H9 (cell line): ENCODE data around the gene IFT25. TPM values are rescaled to one million over a fixed set of nuclear protein-coding genes. Genes with fewer than 3 reads are reported as not detected.
A peak's percentile ranks its signal among the peaks of the same experiment; 100 is the strongest.

Experiments
- DNase-seq: peaks from one replicate; pipeline ENCODE4 v3.0.0-alpha.2; 2017
- H2AFZ ChIP-seq: one replicate; pipeline ENCODE4 v1.6.1; 2013; ENCODE audit warnings: mild to moderate bottlenecking, low read length, control low read depth, moderate library complexity
- H2AK5ac ChIP-seq: 2 replicates; pipeline ENCODE4 v1.6.1; 2013; ENCODE audit warnings: low read length, control low read depth, mixed read lengths; ENCODE audit not compliant: insufficient read length
- H2BK120ac ChIP-seq: one replicate; pipeline ENCODE4 v1.6.1; 2013; ENCODE audit warnings: low read depth, mild to moderate bottlenecking, low read length, control low read depth, inconsistent platforms; ENCODE audit not compliant: poor library complexity, severe bottlenecking
- H2BK12ac ChIP-seq: 2 replicates; pipeline ENCODE4 v1.6.1; 2013; ENCODE audit warnings: low read length, control low read depth, mixed read lengths, low read depth; ENCODE audit not compliant: insufficient read length
- H2BK15ac ChIP-seq: 2 replicates; pipeline ENCODE4 v1.6.1; 2013; ENCODE audit warnings: low read depth, low read length, control low read depth
- H2BK20ac ChIP-seq: one replicate; pipeline ENCODE4 v1.6.1; 2013; ENCODE audit warnings: low read depth, mild to moderate bottlenecking, low read length, control low read depth, inconsistent platforms; ENCODE audit not compliant: poor library complexity, severe bottlenecking
- H2BK5ac ChIP-seq: 2 replicates; pipeline ENCODE4 v1.6.1; 2013; ENCODE audit warnings: low read length, control low read depth, mixed read lengths; ENCODE audit not compliant: insufficient read length
- H3K14ac ChIP-seq: 2 replicates; pipeline ENCODE4 v1.6.1; 2013; ENCODE audit warnings: low read length, control low read depth; ENCODE audit not compliant: insufficient read depth
- H3K18ac ChIP-seq: 2 replicates; pipeline ENCODE4 v1.6.1; 2013; ENCODE audit warnings: low read depth, mild to moderate bottlenecking, mixed read lengths, low read length, control low read depth; ENCODE audit not compliant: insufficient read length
- H3K23ac ChIP-seq: 2 replicates; pipeline ENCODE4 v1.6.1; 2013; ENCODE audit warnings: low read length, control low read depth, mixed read lengths, low read depth; ENCODE audit not compliant: insufficient read length
- H3K23me2 ChIP-seq: 2 replicates; pipeline ENCODE4 v1.6.1; 2013; ENCODE audit warnings: low read depth, mild to moderate bottlenecking, mixed read lengths, low read length, control low read depth; ENCODE audit not compliant: insufficient read length, poor library complexity, severe bottlenecking
- H3K27ac ChIP-seq: 2 replicates; pipeline ENCODE4 v1.5.1; 2013; ENCODE audit warnings: low read length, control low read depth, mixed read lengths, low read depth; ENCODE audit not compliant: insufficient read length
- H3K27me3 ChIP-seq: 2 replicates; pipeline ENCODE4 v1.6.1; 2013; ENCODE audit warnings: low read length, control low read depth, inconsistent platforms; ENCODE audit not compliant: insufficient read depth
- H3K4ac ChIP-seq: 2 replicates; pipeline ENCODE4 v1.6.1; 2013; ENCODE audit warnings: low read depth, mild to moderate bottlenecking, control low read depth, inconsistent platforms, low read length, moderate library complexity
- H3K4me1 ChIP-seq: 2 replicates; pipeline ENCODE4 v1.6.1; 2013; ENCODE audit warnings: low read length, control low read depth, inconsistent platforms; ENCODE audit not compliant: insufficient read depth
- H3K4me2 ChIP-seq: 2 replicates; pipeline ENCODE4 v1.6.1; 2013; ENCODE audit warnings: low read length, control low read depth, mixed read lengths; ENCODE audit not compliant: insufficient read length, insufficient read depth
- H3K56ac ChIP-seq: 2 replicates; pipeline ENCODE4 v1.6.1; 2013; ENCODE audit warnings: low read depth, mild to moderate bottlenecking, mixed read lengths, low read length, control low read depth; ENCODE audit not compliant: insufficient read length
- H3K79me1 ChIP-seq: 2 replicates; pipeline ENCODE4 v1.6.1; 2013; ENCODE audit warnings: low read depth, mild to moderate bottlenecking, moderate library complexity, low read length, control low read depth, inconsistent platforms; ENCODE audit not compliant: insufficient read depth, poor library complexity, severe bottlenecking
- H3K79me2 ChIP-seq: 2 replicates; pipeline ENCODE4 v1.6.1; 2013; ENCODE audit warnings: low read length, control low read depth, inconsistent platforms; ENCODE audit not compliant: insufficient read depth
- H3K9ac ChIP-seq: 2 replicates; pipeline ENCODE4 v1.6.1; 2013; ENCODE audit warnings: low read length, control low read depth, mixed read lengths; ENCODE audit not compliant: insufficient read length; ENCODE audit errors: extremely low read depth
- H3K9me3 ChIP-seq: one replicate; pipeline ENCODE4 v1.6.1; 2013; ENCODE audit warnings: low read depth, low read length, inconsistent platforms; ENCODE audit not compliant: control insufficient read depth
- H3T11ph ChIP-seq: one replicate; pipeline ENCODE4 v1.6.1; 2013; ENCODE audit warnings: mild to moderate bottlenecking, low read length, control low read depth, inconsistent platforms
- H4K20me1 ChIP-seq: one replicate; pipeline ENCODE4 v1.6.1; 2013; ENCODE audit not compliant: control insufficient read depth, insufficient read length, insufficient read depth
- H4K5ac ChIP-seq: 2 replicates; pipeline ENCODE4 v1.6.1; 2013; ENCODE audit warnings: low read depth, mild to moderate bottlenecking, mixed read lengths, low read length, control low read depth; ENCODE audit not compliant: insufficient read length
- H4K8ac ChIP-seq: replicated peaks from 2 replicates; pipeline ENCODE4 v1.6.1; 2013; ENCODE audit warnings: low read length, control low read depth, mixed read lengths, low read depth; ENCODE audit not compliant: insufficient read length
- H4K91ac ChIP-seq: 2 replicates; pipeline ENCODE4 v1.6.1; 2013; ENCODE audit warnings: low read depth, mild to moderate bottlenecking, moderate library complexity, mixed read lengths, low read length, control low read depth; ENCODE audit not compliant: insufficient read length
- H3K27ac Mint-ChIP-seq, 3 experiments: 2 replicates in 2 of 3; 3 replicates in 1 of 3; pipeline ENCODE4 v1.8.0; 2020 to 2021; ENCODE audit warnings: mixed read lengths in 3 of 3, mild to moderate bottlenecking in 1 of 3, moderate library complexity in 1 of 3
- H3K27me3 Mint-ChIP-seq: 2 replicates; pipeline ENCODE4 v1.8.0; 2021; ENCODE audit warnings: low read depth, mild to moderate bottlenecking, moderate library complexity, mixed read lengths
- H3K36me3 Mint-ChIP-seq, 3 experiments: 2 replicates in 2 of 3; 3 replicates in 1 of 3; pipeline ENCODE4 v1.8.0; 2020 to 2021; ENCODE audit warnings: low read depth in 3 of 3, mixed read lengths in 3 of 3; ENCODE audit not compliant: insufficient read depth in 1 of 3
- H3K4me1 Mint-ChIP-seq, 2 experiments: 2 replicates each; pipeline ENCODE4 v1.8.0; 2020; ENCODE audit warnings: mixed read lengths in 2 of 2
- H3K4me3 Mint-ChIP-seq, 2 experiments: 2 replicates in 1 of 2; 3 replicates in 1 of 2; pipeline ENCODE4 v1.8.0; 2020 to 2021; ENCODE audit warnings: mild to moderate bottlenecking in 2 of 2, mixed read lengths in 2 of 2, moderate library complexity in 1 of 2
- H3K9me3 Mint-ChIP-seq, 2 experiments: 2 replicates in 1 of 2; 3 replicates in 1 of 2; pipeline ENCODE4 v1.8.0; 2020; ENCODE audit warnings: mild to moderate bottlenecking in 2 of 2, mixed read lengths in 2 of 2, moderate library complexity in 1 of 2
- CTCF ChIP-seq: fragments of 200-600 bp; sonication (generic); conservative IDR thresholded peaks from 3 replicates; pipeline ENCODE4 v1.8.0; 2021; ENCODE audit warnings: antibody characterized with exemption, mild to moderate bottlenecking
- WGBS: extraction: QIAGEN DNeasy Blood & Tissue Kit; methylation state at CpG from one replicate; pipeline ENCODE4 v1.1.7; 2013; ENCODE audit warnings: missing lambda C conversion rate, low lambda C conversion rate, mixed read lengths; ENCODE audit not compliant: insufficient read length; ENCODE audit errors: extremely low coverage; 5-methylcytosine and 5-hydroxymethylcytosine counted together
- total RNA-seq: library from RNA; stranded (reverse); gene quantifications from 2 replicates; pipeline ENCODE4 v1.2.1, GENCODE V29; 2021

IFT25 gene
- total RNA-seq, 1 experiment from 2014 or later = 36.8 TPM

- H2BK15ac ChIP-seq = no peak overlapping the region
- Mint-ChIP-seq H3K27ac (0 out of 7 replicates have a peak overlapping the region, but pooled peaks of 1 of the 3 experiments have one; percentile 11), H3K36me3 (peaks cover 2 to 15% (median 4%) of the 10 kb centered on the region in 3 experiments; a peak in 5 of 7 replicates), H3K9me3 (no peaks in the 10 kb centered on the region), H3K4me3 (no peak overlapping the region; a peak in 1 of 5 replicates), H3K27me3 (no peaks in the 10 kb centered on the region; the same call in 1 of the 2 replicates), H3K4me1 (peaks cover 23 to 30% of the 10 kb centered on the region in 2 experiments)
- H4K5ac ChIP-seq = no peak overlapping the region
- H2AK5ac ChIP-seq = no peak overlapping the region
- H2BK12ac ChIP-seq = no peak overlapping the region
- H3K4me1 ChIP-seq = no peaks in the 10 kb centered on the region
- no peak overlapping the region for H3K56ac ChIP-seq
- H3K9me3 ChIP-seq = no peaks in the 10 kb centered on the region
- no peaks in the 10 kb centered on the region for H3K79me1 ChIP-seq
- no peak overlapping the region for H3K9ac ChIP-seq
- no peak overlapping the region for H4K91ac ChIP-seq
- H2BK20ac ChIP-seq = no peak overlapping the region
- WGBS = no CpG with 5 or more reads among the region's 7 CpGs
- H3T11ph ChIP-seq = no peak overlapping the region
- no peak overlapping the region for H3K18ac ChIP-seq
- H2BK5ac ChIP-seq = no peak overlapping the region
- no peaks in the 10 kb centered on the region for H3K27me3 ChIP-seq
- H3K79me2 ChIP-seq = no peaks in the 10 kb centered on the region; the same call in 1 of the 2 replicates
- H3K4me2 ChIP-seq = peak overlapping the region; percentile 1
- no peak overlapping the region for H3K14ac ChIP-seq
- H2BK120ac ChIP-seq = no peak overlapping the region
- no peak for TF ChIP-seq CTCF
- no peak for DNase-seq
- H4K8ac ChIP-seq = no peak overlapping the region
- H3K23ac ChIP-seq = no peak overlapping the region
- H3K27ac ChIP-seq = no peak overlapping the region
- H3K4ac ChIP-seq = no peak overlapping the region
- peaks cover 13% of the 10 kb centered on the region for H3K23me2 ChIP-seq
- no peaks in the 10 kb centered on the region for H4K20me1 ChIP-seq
- H2AFZ ChIP-seq = no peak overlapping the region
Observed at GRCh38 chr1:53942127-53942957, 3.2 kb downstream of the IFT25 start.
